Measurements from ENCODE around the gene MYO7B. TPM values are rescaled to one million over a fixed set of nuclear protein-coding genes. Genes with fewer than 3 reads are reported as not detected.
A peak's percentile ranks its signal among the peaks of the same experiment; 100 is the strongest.

The MYO7B gene
- total and polyA plus RNA-seq, 4 donors = 0.51 to 4.7 (median 1.9) TPM

- peak overlapping the region; percentile 82 to 99 for H3K27ac ChIP-seq (ENCODE audit: low read depth in 1 of 2, low read length in 1 of 2)
- WGBS, 2 donors = 73 to 83% methylated on average over 17 of the region's 17 CpGs
- no peaks in the 10 kb centered on the region for H3K9me3 ChIP-seq (ENCODE audit: control insufficient read depth in 4 of 4, insufficient read depth in 3 of 4, low read length in 3 of 4)
- peaks cover 0 to 20% (median 15%) of the 10 kb centered on the region in 3 donors for H3K27me3 ChIP-seq (ENCODE audit: control insufficient read depth in 3 of 3, insufficient read depth in 3 of 3, low read length in 2 of 3)
- H3K4me3 ChIP-seq = peak overlapping the region; percentile 66
- H3K9ac ChIP-seq (ENCODE audit: insufficient read depth in 1 of 2, low read length in 2 of 2) = no peak overlapping the region
- H3K36me3 ChIP-seq (ENCODE audit: control insufficient read depth in 4 of 4, insufficient read depth in 4 of 4, low read length in 4 of 4) = no peaks in the 10 kb centered on the region
- peak in 1 of 3 donors; percentile 8 for DNase-seq
- ATAC-seq (ENCODE audit: insufficient read depth, low FRiP score) = no peak
- H3K4me1 ChIP-seq (ENCODE audit: control insufficient read depth in 5 of 5, insufficient read depth in 5 of 5, low read length in 5 of 5) = peaks cover 0 to 15% (median 0%) of the 10 kb centered on the region in 5 donors
- TF ChIP-seq, protein P1, sequence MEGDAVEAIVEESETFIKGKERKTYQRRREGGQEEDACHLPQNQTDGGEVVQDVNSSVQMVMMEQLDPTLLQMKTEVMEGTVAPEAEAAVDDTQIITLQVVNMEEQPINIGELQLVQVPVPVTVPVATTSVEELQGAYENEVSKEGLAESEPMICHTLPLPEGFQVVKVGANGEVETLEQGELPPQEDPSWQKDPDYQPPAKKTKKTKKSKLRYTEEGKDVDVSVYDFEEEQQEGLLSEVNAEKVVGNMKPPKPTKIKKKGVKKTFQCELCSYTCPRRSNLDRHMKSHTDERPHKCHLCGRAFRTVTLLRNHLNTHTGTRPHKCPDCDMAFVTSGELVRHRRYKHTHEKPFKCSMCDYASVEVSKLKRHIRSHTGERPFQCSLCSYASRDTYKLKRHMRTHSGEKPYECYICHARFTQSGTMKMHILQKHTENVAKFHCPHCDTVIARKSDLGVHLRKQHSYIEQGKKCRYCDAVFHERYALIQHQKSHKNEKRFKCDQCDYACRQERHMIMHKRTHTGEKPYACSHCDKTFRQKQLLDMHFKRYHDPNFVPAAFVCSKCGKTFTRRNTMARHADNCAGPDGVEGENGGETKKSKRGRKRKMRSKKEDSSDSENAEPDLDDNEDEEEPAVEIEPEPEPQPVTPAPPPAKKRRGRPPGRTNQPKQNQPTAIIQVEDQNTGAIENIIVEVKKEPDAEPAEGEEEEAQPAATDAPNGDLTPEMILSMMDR (IDR thresholded peaks at IDR 0.05; ENCODE audit: control extremely low read depth, extremely low read depth) = no peak
Measured at GRCh38 chr2:127673291-127674069, 138.0 kb downstream of the MYO7B start.

GRCh38 chr2:127674241-127675209 is 139.0 kb downstream of the MYO7B start:
- WGBS, 2 donors = 5 to 6% methylated on average over 61 to 72 of the region's 72 CpGs
- Histone ChIP-seq H3K4me1 (ENCODE audit: control insufficient read depth in 5 of 5, insufficient read depth in 5 of 5, low read length in 5 of 5) (peaks cover 0 to 16% (median 0%) of the 10 kb centered on the region in 5 donors), H3K4me3 (peak overlapping the region; percentile 66), H3K27me3 (ENCODE audit: control insufficient read depth in 3 of 3, insufficient read depth in 3 of 3, low read length in 2 of 3) (peaks cover 0 to 20% (median 15%) of the 10 kb centered on the region in 3 donors), H3K9me3 (ENCODE audit: control insufficient read depth in 4 of 4, insufficient read depth in 3 of 4, low read length in 3 of 4) (no peaks in the 10 kb centered on the region), H3K36me3 (ENCODE audit: control insufficient read depth in 4 of 4, insufficient read depth in 4 of 4, low read length in 4 of 4) (no peaks in the 10 kb centered on the region), H3K27ac (ENCODE audit: low read depth in 1 of 2, low read length in 1 of 2) (peak overlapping the region; percentile 82 to 99), H3K9ac (ENCODE audit: insufficient read depth in 1 of 2, low read length in 2 of 2) (no peak overlapping the region)
- peak; percentile 54 for ATAC-seq (ENCODE audit: insufficient read depth, low FRiP score)
- TF ChIP-seq, protein P1 (IDR thresholded peaks at IDR 0.05; ENCODE audit: control extremely low read depth, extremely low read depth) = no peak
- peak in 2 of 3 donors; percentile 23 to 24 for DNase-seq

- H3K27ac ChIP-seq (ENCODE audit: low read depth in 1 of 2, low read length in 1 of 2) = peak within 1 kb of the TSS; percentile 82 to 99
- H3K9ac ChIP-seq (ENCODE audit: insufficient read depth in 1 of 2, low read length in 2 of 2) = no peak within 1 kb of the TSS
- 6 to 9% methylated on average over 50 to 56 of the region's 56 CpGs for WGBS, 2 donors
- H3K4me1 ChIP-seq (ENCODE audit: control insufficient read depth in 5 of 5, insufficient read depth in 5 of 5, low read length in 5 of 5) = peaks cover 0 to 16% (median 0%) of the 10 kb centered on the region in 5 donors
- no peaks in the 10 kb centered on the region for H3K36me3 ChIP-seq (ENCODE audit: control insufficient read depth in 4 of 4, insufficient read depth in 4 of 4, low read length in 4 of 4)
- DNase-seq (peak; percentile 47 to 62 (median 52)), ATAC-seq (ENCODE audit: insufficient read depth, low FRiP score) (peak; percentile 10)
- H3K4me3 ChIP-seq = peak within 1 kb of the TSS; percentile 66
- H3K27me3 ChIP-seq (ENCODE audit: control insufficient read depth in 3 of 3, insufficient read depth in 3 of 3, low read length in 2 of 3) = peaks cover 0 to 18% (median 15%) of the 10 kb centered on the region in 3 donors
- H3K9me3 ChIP-seq (ENCODE audit: control insufficient read depth in 4 of 4, insufficient read depth in 3 of 4, low read length in 3 of 4) = no peaks in the 10 kb centered on the region
- TF ChIP-seq, protein P1 (IDR thresholded peaks at IDR 0.05; ENCODE audit: control extremely low read depth, extremely low read depth) = no peak
Measured at GRCh38 chr2:127675331-127676261, 140.1 kb downstream of the MYO7B start, which contains the start of gene LIMS2. Gene LIMS2 (minus strand): TSS chr2:127675530. CDS start chr2:127675024, 506 bp downstream.
